ENCODE data around the gene MICAL3. TPM values are rescaled to one million over a fixed set of nuclear protein-coding genes. Genes with fewer than 3 reads are reported as not detected.

The MICAL3 gene
- total and polyA plus RNA-seq, 9 of the 15 experiments (the other 6 are each of a cell fraction or from before 2014, with no cell fraction given) = 0.53 to 32.1 (median 12.3) TPM

DNA sequence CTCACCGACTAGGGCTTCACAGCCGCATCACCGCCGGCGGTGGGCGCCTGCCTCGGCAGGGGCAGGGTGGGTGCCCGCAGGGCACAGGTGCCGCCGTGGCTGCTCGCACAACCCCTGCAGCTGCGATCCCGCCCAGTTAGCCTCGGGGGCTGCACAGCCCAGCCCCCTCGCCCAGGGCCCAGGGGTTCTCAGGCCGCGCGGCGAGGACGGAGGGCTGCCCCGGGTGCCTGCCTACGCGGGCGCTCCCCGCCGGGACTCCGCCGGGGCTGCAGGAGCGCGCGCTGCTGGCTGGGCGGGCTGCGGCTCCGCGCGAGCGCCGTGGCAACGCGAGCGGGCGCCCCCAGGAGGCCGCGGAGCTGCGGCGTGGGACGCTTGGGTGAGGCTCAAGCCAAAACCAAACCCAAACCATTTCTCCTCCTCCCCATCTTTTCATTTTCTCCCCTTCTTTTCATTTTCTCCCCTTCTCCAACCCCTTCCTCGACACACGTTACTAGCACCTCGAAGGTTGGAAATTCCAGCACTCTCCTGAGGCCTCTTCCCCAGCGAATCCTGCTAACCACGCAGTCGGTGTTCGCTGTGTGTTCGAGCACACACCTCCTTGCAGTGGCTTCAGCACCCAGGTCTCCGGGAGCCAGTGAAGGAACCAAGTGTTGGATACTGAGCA is at the start of gene MICAL3 (continued):
- TF ChIP-seq YY1 (IDR thresholded peaks at IDR 0.05; ENCODE audit: borderline replicate concordance in 1 of 3, control insufficient read depth in 1 of 3, extremely low read depth in 1 of 3, insufficient read depth in 3 of 3, insufficient read length in 1 of 3, insufficient replicate concordance in 2 of 3, low read depth in 1 of 3, low read length in 2 of 3) (peak in 1 of 3 experiments; percentile 30), HMGN3 (IDR thresholded peaks at IDR 0.05; ENCODE audit: borderline replicate concordance, extremely low read depth, insufficient read length, low read depth, low read length) (peak; percentile 43), GTF2E2 (tag; IDR thresholded peaks at IDR 0.05) (no peak), ZNF12 (CRISPR knock-in tag; IDR thresholded peaks at IDR 0.05) (no peak), MTA3 (IDR thresholded peaks at IDR 0.05; ENCODE audit: borderline replicate concordance) (0 out of 2 replicates have a peak, but pooled peaks have one; percentile 12), NFRKB (IDR thresholded peaks at IDR 0.05; ENCODE audit: low read depth) (no peak), HCFC1 (IDR thresholded peaks at IDR 0.05; ENCODE audit: low read depth, low read length) (no peak), FOXK2 (conservative IDR thresholded peaks at IDR 0.05 in 1 of 2, IDR thresholded peaks at IDR 0.05 in 1 of 2; ENCODE audit: low read depth in 2 of 2) (no peak), GABPA (tag; conservative IDR thresholded peaks at IDR 0.05; ENCODE audit: low read depth) (no peak), EGR1 (conservative IDR thresholded peaks at IDR 0.05) (no peak), SMC3 (conservative IDR thresholded peaks at IDR 0.05; ENCODE audit: insufficient read depth, low read depth, low read length) (peak; percentile 59), SIN3B (IDR thresholded peaks at IDR 0.05; ENCODE audit: low read depth) (peak; percentile 61; the same call in 1 of the 2 replicates), NUFIP1 (IDR thresholded peaks at IDR 0.05; ENCODE audit: partially characterized antibody) (no peak), ZC3H8 (IDR thresholded peaks at IDR 0.05) (no peak), ZNF384 (IDR thresholded peaks at IDR 0.05; ENCODE audit: low read depth, low read length) (no peak), KAT7 (CRISPR knock-in tag; IDR thresholded peaks at IDR 0.05; ENCODE audit: borderline replicate concordance) (no peak), PTTG1 (tag; IDR thresholded peaks at IDR 0.05; ENCODE audit: low read depth) (no peak), SP1 (CRISPR knock-in tag; IDR thresholded peaks at IDR 0.05) (no peak), ZFP36 (IDR thresholded peaks at IDR 0.05; ENCODE audit: low read depth, low read length, partially characterized antibody) (peak; percentile 33), ETV5 (CRISPR knock-in tag; IDR thresholded peaks at IDR 0.05; ENCODE audit: low read depth) (no peak)
- TF ChIP-seq, protein P1, sequence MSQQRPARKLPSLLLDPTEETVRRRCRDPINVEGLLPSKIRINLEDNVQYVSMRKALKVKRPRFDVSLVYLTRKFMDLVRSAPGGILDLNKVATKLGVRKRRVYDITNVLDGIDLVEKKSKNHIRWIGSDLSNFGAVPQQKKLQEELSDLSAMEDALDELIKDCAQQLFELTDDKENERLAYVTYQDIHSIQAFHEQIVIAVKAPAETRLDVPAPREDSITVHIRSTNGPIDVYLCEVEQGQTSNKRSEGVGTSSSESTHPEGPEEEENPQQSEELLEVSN (IDR thresholded peaks at IDR 0.05; ENCODE audit: borderline replicate concordance in 1 of 2, extremely low read depth in 1 of 2, insufficient read depth in 1 of 2, insufficient read length in 1 of 2, low read depth in 1 of 2, low read length in 1 of 2, poor library complexity in 1 of 2, severe bottlenecking in 1 of 2) = peak; percentile 47 to 79
- TF ChIP-seq, protein P2, sequence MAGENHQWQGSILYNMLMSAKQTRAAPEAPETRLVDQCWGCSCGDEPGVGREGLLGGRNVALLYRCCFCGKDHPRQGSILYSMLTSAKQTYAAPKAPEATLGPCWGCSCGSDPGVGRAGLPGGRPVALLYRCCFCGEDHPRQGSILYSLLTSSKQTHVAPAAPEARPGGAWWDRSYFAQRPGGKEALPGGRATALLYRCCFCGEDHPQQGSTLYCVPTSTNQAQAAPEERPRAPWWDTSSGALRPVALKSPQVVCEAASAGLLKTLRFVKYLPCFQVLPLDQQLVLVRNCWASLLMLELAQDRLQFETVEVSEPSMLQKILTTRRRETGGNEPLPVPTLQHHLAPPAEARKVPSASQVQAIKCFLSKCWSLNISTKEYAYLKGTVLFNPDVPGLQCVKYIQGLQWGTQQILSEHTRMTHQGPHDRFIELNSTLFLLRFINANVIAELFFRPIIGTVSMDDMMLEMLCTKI (IDR thresholded peaks at IDR 0.05; ENCODE audit: partially characterized antibody) = no peak
- TF ChIP-seq, protein P3, sequence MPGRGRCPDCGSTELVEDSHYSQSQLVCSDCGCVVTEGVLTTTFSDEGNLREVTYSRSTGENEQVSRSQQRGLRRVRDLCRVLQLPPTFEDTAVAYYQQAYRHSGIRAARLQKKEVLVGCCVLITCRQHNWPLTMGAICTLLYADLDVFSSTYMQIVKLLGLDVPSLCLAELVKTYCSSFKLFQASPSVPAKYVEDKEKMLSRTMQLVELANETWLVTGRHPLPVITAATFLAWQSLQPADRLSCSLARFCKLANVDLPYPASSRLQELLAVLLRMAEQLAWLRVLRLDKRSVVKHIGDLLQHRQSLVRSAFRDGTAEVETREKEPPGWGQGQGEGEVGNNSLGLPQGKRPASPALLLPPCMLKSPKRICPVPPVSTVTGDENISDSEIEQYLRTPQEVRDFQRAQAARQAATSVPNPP (IDR thresholded peaks at IDR 0.05; ENCODE audit: borderline replicate concordance, insufficient read depth, insufficient read length) = no peak

Data from K562 (cell line).